GM12878 (cell line): Measurements from ENCODE around the gene DUSP16. TPM values are rescaled to one million over a fixed set of nuclear protein-coding genes. Genes with fewer than 3 reads are reported as not detected.

Experiments used
- ATF2 ChIP-seq: IDR thresholded peaks from 2 replicates; pipeline ENCODE4 v1.6.1; 2012; ENCODE audit warnings: low read length, inconsistent platforms
- BCL3 ChIP-seq: IDR thresholded peaks from 2 replicates; pipeline ENCODE4 v1.6.1; 2011; ENCODE audit warnings: borderline replicate concordance, low read depth, mild to moderate bottlenecking, moderate library complexity, low read length; ENCODE audit not compliant: insufficient read depth, poor library complexity, severe bottlenecking
- BMI1 ChIP-seq: fragments of 450-650 bp; IDR thresholded peaks from 2 replicates; pipeline ENCODE4 v1.6.1; 2016; ENCODE audit warnings: mild to moderate bottlenecking, moderate library complexity, borderline replicate concordance
- ELK1 ChIP-seq: IDR thresholded peaks from 2 replicates; pipeline ENCODE4 v1.6.1; 2012; ENCODE audit warnings: low read depth, low read length, improper control_type of control experiment
- GABPA ChIP-seq: IDR thresholded peaks from 2 replicates; pipeline ENCODE4 v1.6.1; 2014; ENCODE audit warnings: antibody characterized with exemption, low read depth, mild to moderate bottlenecking, inconsistent platforms
- GATAD2B ChIP-seq: fragments of 450-650 bp; conservative IDR thresholded peaks from 2 replicates; pipeline ENCODE4 v1.6.1; 2017; ENCODE audit warnings: low read depth, mild to moderate bottlenecking, moderate library complexity
- JUNB ChIP-seq: IDR thresholded peaks from 2 replicates; pipeline ENCODE4 v1.6.1; 2016; ENCODE audit warnings: antibody characterized with exemption, mild to moderate bottlenecking
- NR2F1 ChIP-seq: fragments of 450-650 bp; conservative IDR thresholded peaks from 2 replicates; pipeline ENCODE4 v1.6.1; 2017; ENCODE audit warnings: mild to moderate bottlenecking
- PAX5 ChIP-seq: IDR thresholded peaks from 2 replicates; pipeline ENCODE4 v1.6.1; 2011; ENCODE audit warnings: low read depth, low read length, borderline replicate concordance
- PKNOX1 ChIP-seq: fragments of 450-650 bp; IDR thresholded peaks from 2 replicates; pipeline ENCODE4 v1.6.1; 2016; ENCODE audit warnings: mild to moderate bottlenecking
- RAD51 ChIP-seq: fragments of 450-650 bp; IDR thresholded peaks from 2 replicates; pipeline ENCODE4 v1.6.1; 2016; ENCODE audit warnings: moderate library complexity, mild to moderate bottlenecking, inconsistent platforms
- RFX5 ChIP-seq: IDR thresholded peaks from 2 replicates; pipeline ENCODE4 v1.6.1; 2011; ENCODE audit warnings: low read depth, low read length, improper control_type of control experiment
- SMAD1 ChIP-seq: fragments of 450-650 bp; IDR thresholded peaks from 2 replicates; pipeline ENCODE4 v1.6.1; 2018; ENCODE audit warnings: mild to moderate bottlenecking, low read depth; ENCODE audit not compliant: partially characterized antibody
- SMARCA5 ChIP-seq: fragments of 450-650 bp; IDR thresholded peaks from 2 replicates; pipeline ENCODE4 v1.6.1; 2017; ENCODE audit warnings: mild to moderate bottlenecking
- ZBTB11 ChIP-seq: fragments of 450-650 bp; formaldehyde crosslinking; IDR thresholded peaks from 2 replicates; pipeline ENCODE4 v1.5.0; 2022; ENCODE audit warnings: mild to moderate bottlenecking, missing genetic modification characterization
- ZNF24 ChIP-seq: fragments of 450-650 bp; IDR thresholded peaks from 2 replicates; pipeline ENCODE4 v1.6.1; 2017; ENCODE audit warnings: antibody characterized with exemption, mild to moderate bottlenecking
- ZNF687 ChIP-seq: fragments of 450-650 bp; IDR thresholded peaks from 2 replicates; pipeline ENCODE4 v1.6.1; 2017; ENCODE audit warnings: mild to moderate bottlenecking, moderate library complexity
- polyA plus RNA-seq, 11 experiments: library from polyadenylated mRNA; depleted of rRNA in 4 of 11; unstranded in 6 of 11; stranded (reverse) in 5 of 11; fragments of >200 nt; fragmentation: Nextera tagmentation in 4 of 11; fragmentation: Illumina TruSeq in 1 of 11; extraction: Ambion mirVana in 4 of 11; extraction: Trizol in 1 of 11; gene quantifications; 1 replicate in 1 of 11; 2 replicates in 10 of 11; pipeline versions ENCODE4 v1.2.1 to v1.2.3, GENCODE V29; 2011 to 2016; ENCODE audit warnings: inconsistent platforms in 2 of 11, missing spikeins in 2 of 11, low read depth in 1 of 11
- total RNA-seq, 4 experiments: library from RNA; depleted of rRNA in 3 of 4; stranded (reverse); fragments of >200 nt in 3 of 4; fragmentation: Illumina TruSeq in 1 of 4; extraction: Trizol in 1 of 4; gene quantifications; 2 replicates each; pipeline versions ENCODE4 v1.2.1 to v1.2.3, GENCODE V29; 2013 to 2021

DUSP16 gene
- total and polyA plus RNA-seq, 10 of the 15 experiments (the other 5 are each of a cell fraction or from before 2014, with no cell fraction given), result 3.9 to 75.3 (median 26.8) TPM

- TF ChIP-seq ELK1, result no peak
- TF ChIP-seq SMARCA5, result no peak
- no peak for TF ChIP-seq ZBTB11
- peak; percentile 76; the same call in 1 of the 2 replicates for TF ChIP-seq ATF2
- peak; percentile 71 for TF ChIP-seq JUNB
- TF ChIP-seq ZNF687, result peak; percentile 97
- 0 out of 2 replicates have a peak, but pooled peaks have one; percentile 43 for TF ChIP-seq PAX5
- TF ChIP-seq GABPA, result no peak
- peak; percentile 96 for TF ChIP-seq NR2F1
- peak; percentile 88 for TF ChIP-seq SMAD1
- TF ChIP-seq RAD51, result peak; percentile 97
- peak; percentile 67; the same call in 1 of the 2 replicates for TF ChIP-seq ZNF24
- TF ChIP-seq BCL3, result no peak
- TF ChIP-seq BMI1, result peak; percentile 81
- TF ChIP-seq GATAD2B, result peak; percentile 62; the same call in 1 of the 2 replicates
- TF ChIP-seq RFX5, result no peak
- peak; percentile 89 for TF ChIP-seq PKNOX1
Measured at GRCh38 chr12:12486661-12487240, 75.9 kb downstream of the DUSP16 start (continued).
